Measurements from ENCODE around the gene KRT1. TPM values are rescaled to one million over a fixed set of nuclear protein-coding genes. Genes with fewer than 3 reads are reported as not detected.

KRT1 gene
- polyA plus RNA-seq, 1 donor from 2014 or later: not detected

DNA sequence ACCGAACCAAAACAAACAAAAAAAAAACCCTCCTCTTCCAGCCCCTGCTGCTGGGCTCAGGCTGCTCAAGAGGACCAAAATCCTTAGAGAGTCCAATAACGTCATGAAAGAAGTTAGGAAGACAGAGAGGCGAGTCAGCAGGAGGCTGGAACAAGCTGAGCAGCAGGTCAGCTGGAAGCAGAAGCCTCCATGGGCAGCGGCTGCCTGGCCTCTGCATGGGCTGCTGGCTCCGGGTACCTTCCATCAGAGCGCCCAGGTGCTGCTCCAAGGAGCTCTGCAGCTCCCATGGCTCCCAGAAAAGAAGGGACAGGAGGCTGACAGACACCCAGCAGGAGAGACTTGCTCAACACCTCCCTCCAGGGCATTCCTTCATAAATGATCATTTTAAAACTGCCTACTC, 25.0 kb downstream of the KRT1 start:
- no peak for TF ChIP-seq SMC3 (conservative IDR thresholded peaks at IDR 0.05; ENCODE audit: poor library complexity)
- TF ChIP-seq, protein P1, sequence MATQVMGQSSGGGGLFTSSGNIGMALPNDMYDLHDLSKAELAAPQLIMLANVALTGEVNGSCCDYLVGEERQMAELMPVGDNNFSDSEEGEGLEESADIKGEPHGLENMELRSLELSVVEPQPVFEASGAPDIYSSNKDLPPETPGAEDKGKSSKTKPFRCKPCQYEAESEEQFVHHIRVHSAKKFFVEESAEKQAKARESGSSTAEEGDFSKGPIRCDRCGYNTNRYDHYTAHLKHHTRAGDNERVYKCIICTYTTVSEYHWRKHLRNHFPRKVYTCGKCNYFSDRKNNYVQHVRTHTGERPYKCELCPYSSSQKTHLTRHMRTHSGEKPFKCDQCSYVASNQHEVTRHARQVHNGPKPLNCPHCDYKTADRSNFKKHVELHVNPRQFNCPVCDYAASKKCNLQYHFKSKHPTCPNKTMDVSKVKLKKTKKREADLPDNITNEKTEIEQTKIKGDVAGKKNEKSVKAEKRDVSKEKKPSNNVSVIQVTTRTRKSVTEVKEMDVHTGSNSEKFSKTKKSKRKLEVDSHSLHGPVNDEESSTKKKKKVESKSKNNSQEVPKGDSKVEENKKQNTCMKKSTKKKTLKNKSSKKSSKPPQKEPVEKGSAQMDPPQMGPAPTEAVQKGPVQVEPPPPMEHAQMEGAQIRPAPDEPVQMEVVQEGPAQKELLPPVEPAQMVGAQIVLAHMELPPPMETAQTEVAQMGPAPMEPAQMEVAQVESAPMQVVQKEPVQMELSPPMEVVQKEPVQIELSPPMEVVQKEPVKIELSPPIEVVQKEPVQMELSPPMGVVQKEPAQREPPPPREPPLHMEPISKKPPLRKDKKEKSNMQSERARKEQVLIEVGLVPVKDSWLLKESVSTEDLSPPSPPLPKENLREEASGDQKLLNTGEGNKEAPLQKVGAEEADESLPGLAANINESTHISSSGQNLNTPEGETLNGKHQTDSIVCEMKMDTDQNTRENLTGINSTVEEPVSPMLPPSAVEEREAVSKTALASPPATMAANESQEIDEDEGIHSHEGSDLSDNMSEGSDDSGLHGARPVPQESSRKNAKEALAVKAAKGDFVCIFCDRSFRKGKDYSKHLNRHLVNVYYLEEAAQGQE (IDR thresholded peaks at IDR 0.05; ENCODE audit: borderline replicate concordance): no peak
- TF ChIP-seq MXI1 (conservative IDR thresholded peaks at IDR 0.05; ENCODE audit: poor library complexity, severe bottlenecking): no peak
- TF ChIP-seq EZH2 (IDR thresholded peaks at IDR 0.05; ENCODE audit: borderline replicate concordance, insufficient read depth, low read length, poor library complexity, severe bottlenecking): no peak
- no peak for TF ChIP-seq POLR2AphosphoS5 (IDR thresholded peaks at IDR 0.05)
- TF ChIP-seq EP300 (conservative IDR thresholded peaks at IDR 0.05; ENCODE audit: poor library complexity, severe bottlenecking): no peak
- TF ChIP-seq TAF1 (IDR thresholded peaks at IDR 0.05; ENCODE audit: low read depth): no peak
- TF ChIP-seq RAD21 (conservative IDR thresholded peaks at IDR 0.05): no peak
- TF ChIP-seq, protein P2, sequence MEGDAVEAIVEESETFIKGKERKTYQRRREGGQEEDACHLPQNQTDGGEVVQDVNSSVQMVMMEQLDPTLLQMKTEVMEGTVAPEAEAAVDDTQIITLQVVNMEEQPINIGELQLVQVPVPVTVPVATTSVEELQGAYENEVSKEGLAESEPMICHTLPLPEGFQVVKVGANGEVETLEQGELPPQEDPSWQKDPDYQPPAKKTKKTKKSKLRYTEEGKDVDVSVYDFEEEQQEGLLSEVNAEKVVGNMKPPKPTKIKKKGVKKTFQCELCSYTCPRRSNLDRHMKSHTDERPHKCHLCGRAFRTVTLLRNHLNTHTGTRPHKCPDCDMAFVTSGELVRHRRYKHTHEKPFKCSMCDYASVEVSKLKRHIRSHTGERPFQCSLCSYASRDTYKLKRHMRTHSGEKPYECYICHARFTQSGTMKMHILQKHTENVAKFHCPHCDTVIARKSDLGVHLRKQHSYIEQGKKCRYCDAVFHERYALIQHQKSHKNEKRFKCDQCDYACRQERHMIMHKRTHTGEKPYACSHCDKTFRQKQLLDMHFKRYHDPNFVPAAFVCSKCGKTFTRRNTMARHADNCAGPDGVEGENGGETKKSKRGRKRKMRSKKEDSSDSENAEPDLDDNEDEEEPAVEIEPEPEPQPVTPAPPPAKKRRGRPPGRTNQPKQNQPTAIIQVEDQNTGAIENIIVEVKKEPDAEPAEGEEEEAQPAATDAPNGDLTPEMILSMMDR (IDR thresholded peaks at IDR 0.05; ENCODE audit: poor library complexity, severe bottlenecking): no peak
- H3F3A ChIP-seq (ENCODE audit: insufficient read depth, low read length, poor library complexity, severe bottlenecking): no peaks in the 10 kb centered on the region

DNA sequence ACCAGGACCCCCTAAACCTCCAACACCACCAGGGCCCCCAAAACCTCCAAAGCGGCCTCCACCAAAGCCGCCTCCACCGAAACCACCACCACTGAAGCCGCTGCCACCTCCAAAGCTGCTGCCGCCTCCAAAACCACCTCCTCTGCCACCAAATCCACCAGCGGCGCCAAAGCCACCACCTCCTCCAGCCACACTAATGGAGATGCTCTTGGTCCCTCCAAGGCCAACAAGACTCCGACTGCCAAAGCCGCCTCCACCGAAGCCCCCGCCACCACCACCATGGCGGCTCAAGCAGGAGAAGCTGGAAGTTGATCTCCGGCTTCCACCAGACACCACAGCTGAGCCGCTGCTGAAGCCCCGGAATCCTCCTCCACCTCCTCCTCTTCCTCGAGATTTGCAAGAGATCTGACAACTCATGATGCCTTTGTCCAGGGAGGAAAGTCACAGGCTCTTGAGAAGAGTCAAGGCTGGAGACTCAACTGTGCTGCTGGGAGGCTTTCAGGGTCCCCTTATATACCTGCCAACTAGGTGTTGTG, 28.4 kb downstream of the KRT1 start, which contains the start of gene KRT2:
KRT2 (minus strand) TSS at position 486 of the 536 bp plus-strand sequence; CDS start at position 417, 69 bp downstream.
- Histone ChIP-seq H3K27ac (ENCODE audit: low read length) (no peak within 1 kb of the TSS), H3K36me3 (ENCODE audit: insufficient read depth, low read length) (no peaks in the 10 kb centered on the region), H2AFZ (ENCODE audit: low read depth, low read length) (no peak within 1 kb of the TSS), H3F3A (ENCODE audit: insufficient read depth, low read length, poor library complexity, severe bottlenecking) (no peaks in the 10 kb centered on the region), H3K79me2 (replicated peaks; ENCODE audit: insufficient read depth, low read length) (no peaks in the 10 kb centered on the region), H3K9me2 (ENCODE audit: insufficient read depth, low read length) (no peaks in the 10 kb centered on the region), H3K4me3 (ENCODE audit: low read length) (no peak within 1 kb of the TSS), H3K27me3 (ENCODE audit: insufficient read depth, low read depth, low read length) (no peaks in the 10 kb centered on the region), H3K4me2 (ENCODE audit: low read length) (no peak within 1 kb of the TSS), H4K20me1 (ENCODE audit: insufficient read depth) (no peaks in the 10 kb centered on the region), H3K9ac (ENCODE audit: low read length) (no peak within 1 kb of the TSS), H3K9me3 (ENCODE audit: low read length) (no peaks in the 10 kb centered on the region)
- TF ChIP-seq EZH2 (IDR thresholded peaks at IDR 0.05; ENCODE audit: borderline replicate concordance, insufficient read depth, low read length, poor library complexity, severe bottlenecking) (no peak), TAF1 (IDR thresholded peaks at IDR 0.05; ENCODE audit: low read depth) (no peak)

More for the DNA sequence above, 25.0 kb downstream of the KRT1 start:
- no peak overlapping the region for H2AFZ ChIP-seq (ENCODE audit: low read depth, low read length)
- no peaks in the 10 kb centered on the region for H3K27me3 ChIP-seq (ENCODE audit: insufficient read depth, low read depth, low read length)
- no peaks in the 10 kb centered on the region for H3K9me2 ChIP-seq (ENCODE audit: insufficient read depth, low read length)
- H3K79me2 ChIP-seq (replicated peaks; ENCODE audit: insufficient read depth, low read length): no peaks in the 10 kb centered on the region
- no peak overlapping the region for H3K9ac ChIP-seq (ENCODE audit: low read length)
- H3K27ac ChIP-seq (ENCODE audit: low read length): no peak overlapping the region
- H3K36me3 ChIP-seq (ENCODE audit: insufficient read depth, low read length): no peaks in the 10 kb centered on the region
- H4K20me1 ChIP-seq (ENCODE audit: insufficient read depth): no peaks in the 10 kb centered on the region
- H3K4me3 ChIP-seq (ENCODE audit: low read length): no peak overlapping the region
- H3K9me3 ChIP-seq (ENCODE audit: low read length): no peaks in the 10 kb centered on the region
- no peak overlapping the region for H3K4me2 ChIP-seq (ENCODE audit: low read length)

All from neural cell (in vitro differentiated cells).